Osteoblast (primary cell): ENCODE measurements around the gene CSMD2. TPM values are rescaled to one million over a fixed set of nuclear protein-coding genes. Genes with fewer than 3 reads are reported as not detected.

ENCODE experiments used
- DNase-seq: peaks from one replicate; pipeline ENCODE4 v3.0.0; 2011; ENCODE audit warnings: low spot score, mixed read lengths; ENCODE audit not compliant: insufficient read length; ENCODE audit errors: missing footprints
- H2AFZ ChIP-seq: 2 replicates; pipeline ENCODE4 v1.6.0; 2011; ENCODE audit warnings: mild to moderate bottlenecking, low read length
- H3K27ac ChIP-seq: 2 replicates; pipeline ENCODE4 v1.5.1; 2011; ENCODE audit warnings: mild to moderate bottlenecking, low read depth, low read length, moderate library complexity
- H3K27me3 ChIP-seq: 2 replicates; pipeline ENCODE4 v1.6.0; 2012; ENCODE audit warnings: mild to moderate bottlenecking, control low read depth, inconsistent platforms, low read length, moderate library complexity; ENCODE audit not compliant: insufficient read depth
- H3K36me3 ChIP-seq: 2 replicates; pipeline ENCODE4 v1.5.1; 2011; ENCODE audit warnings: mild to moderate bottlenecking, low read length, control low read depth, moderate library complexity; ENCODE audit not compliant: insufficient read depth
- H3K4me1 ChIP-seq: 2 replicates; pipeline ENCODE4 v1.5.1; 2011; ENCODE audit warnings: mild to moderate bottlenecking, low read length, control low read depth, moderate library complexity; ENCODE audit not compliant: insufficient read depth
- H3K4me2 ChIP-seq: 2 replicates; pipeline ENCODE4 v1.6.0; 2011; ENCODE audit warnings: mild to moderate bottlenecking, low read length; ENCODE audit not compliant: insufficient read depth
- H3K4me3 ChIP-seq: fragments of 200-600 bp; sonication (generic); 3 replicates; pipeline ENCODE4 v1.5.1; 2012; ENCODE audit warnings: mild to moderate bottlenecking, low read length, inconsistent platforms; ENCODE audit not compliant: insufficient read depth
- H3K79me2 ChIP-seq: 2 replicates; pipeline ENCODE4 v1.6.0; 2012; ENCODE audit warnings: mild to moderate bottlenecking, low read length, control low read depth, inconsistent platforms; ENCODE audit not compliant: insufficient read depth
- H3K9me3 ChIP-seq: 2 replicates; pipeline ENCODE4 v1.5.1; 2011; ENCODE audit warnings: low read depth, low read length, control low read depth
- H4K20me1 ChIP-seq: 2 replicates; pipeline ENCODE4 v1.6.0; 2012; ENCODE audit warnings: mild to moderate bottlenecking, low read length, control low read depth; ENCODE audit not compliant: insufficient read depth
- total RNA-seq: library from RNA; depleted of rRNA; stranded (reverse); fragments of >200 nt; gene quantifications from 2 replicates; pipeline ENCODE4 v1.2.3, GENCODE V29; 2012
- TF ChIP-seq, protein P1 (sequence below): IDR thresholded peaks from 2 replicates; pipeline ENCODE4 v1.5.1; 2011; ENCODE audit warnings: mild to moderate bottlenecking, low read depth, low read length, moderate library complexity; ENCODE audit errors: extremely low read depth

CSMD2 gene
- total RNA-seq, 1 donor, result 0.36 TPM

GRCh38 chr1:33853431-33853830 lies 311.6 kb downstream of the CSMD2 start:
- H3K79me2 ChIP-seq, result no peaks in the 10 kb centered on the region
- DNase-seq, result no peak
- no peak overlapping the region for H3K4me2 ChIP-seq
- TF ChIP-seq, protein P1, sequence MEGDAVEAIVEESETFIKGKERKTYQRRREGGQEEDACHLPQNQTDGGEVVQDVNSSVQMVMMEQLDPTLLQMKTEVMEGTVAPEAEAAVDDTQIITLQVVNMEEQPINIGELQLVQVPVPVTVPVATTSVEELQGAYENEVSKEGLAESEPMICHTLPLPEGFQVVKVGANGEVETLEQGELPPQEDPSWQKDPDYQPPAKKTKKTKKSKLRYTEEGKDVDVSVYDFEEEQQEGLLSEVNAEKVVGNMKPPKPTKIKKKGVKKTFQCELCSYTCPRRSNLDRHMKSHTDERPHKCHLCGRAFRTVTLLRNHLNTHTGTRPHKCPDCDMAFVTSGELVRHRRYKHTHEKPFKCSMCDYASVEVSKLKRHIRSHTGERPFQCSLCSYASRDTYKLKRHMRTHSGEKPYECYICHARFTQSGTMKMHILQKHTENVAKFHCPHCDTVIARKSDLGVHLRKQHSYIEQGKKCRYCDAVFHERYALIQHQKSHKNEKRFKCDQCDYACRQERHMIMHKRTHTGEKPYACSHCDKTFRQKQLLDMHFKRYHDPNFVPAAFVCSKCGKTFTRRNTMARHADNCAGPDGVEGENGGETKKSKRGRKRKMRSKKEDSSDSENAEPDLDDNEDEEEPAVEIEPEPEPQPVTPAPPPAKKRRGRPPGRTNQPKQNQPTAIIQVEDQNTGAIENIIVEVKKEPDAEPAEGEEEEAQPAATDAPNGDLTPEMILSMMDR, result no peak
- H4K20me1 ChIP-seq, result no peaks in the 10 kb centered on the region
- H3K9me3 ChIP-seq, result no peaks in the 10 kb centered on the region
- no peak overlapping the region for H3K27ac ChIP-seq
- H3K4me1 ChIP-seq, result no peaks in the 10 kb centered on the region
- no peaks in the 10 kb centered on the region for H3K27me3 ChIP-seq
- H3K36me3 ChIP-seq, result no peaks in the 10 kb centered on the region
- no peak overlapping the region for H3K4me3 ChIP-seq
- H2AFZ ChIP-seq, result no peak overlapping the region

GRCh38 chr1:33852711-33853110 lies 312.3 kb downstream of the CSMD2 start:
- H3K27me3 ChIP-seq, result no peaks in the 10 kb centered on the region
- H2AFZ ChIP-seq, result no peak overlapping the region
- DNase-seq, result no peak
- H3K36me3 ChIP-seq, result no peaks in the 10 kb centered on the region
- H3K27ac ChIP-seq, result no peak overlapping the region
- no peaks in the 10 kb centered on the region for H3K4me1 ChIP-seq
- TF ChIP-seq, protein P1, result no peak
- no peaks in the 10 kb centered on the region for H3K79me2 ChIP-seq
- no peaks in the 10 kb centered on the region for H3K9me3 ChIP-seq
- H4K20me1 ChIP-seq, result no peaks in the 10 kb centered on the region
- H3K4me2 ChIP-seq, result no peak overlapping the region
- no peak overlapping the region for H3K4me3 ChIP-seq

DNA sequence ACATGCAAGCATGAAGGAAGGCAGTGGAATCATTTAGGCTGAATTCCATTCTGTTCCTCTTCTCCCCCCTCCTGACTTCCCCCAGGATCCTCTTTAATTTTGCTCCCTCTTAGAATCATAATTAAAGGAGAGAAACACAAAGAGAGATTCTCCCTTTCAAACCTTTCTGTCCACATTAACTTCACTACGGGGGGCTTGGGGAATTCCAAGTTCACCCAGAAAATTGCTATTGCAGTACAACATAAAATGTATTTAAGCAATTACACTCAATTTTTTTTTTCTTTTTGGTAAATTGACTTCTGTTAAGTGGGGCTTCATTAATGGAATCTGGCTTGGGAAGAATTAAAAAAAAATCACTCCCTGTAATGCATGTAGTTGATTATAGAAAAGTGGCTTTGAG lies 314.5 kb downstream of the CSMD2 start:
- Histone ChIP-seq H4K20me1 (no peaks in the 10 kb centered on the region), H3K36me3 (no peaks in the 10 kb centered on the region), H3K27ac (no peak overlapping the region), H3K4me2 (no peak overlapping the region), H3K4me3 (no peak overlapping the region), H3K4me1 (no peaks in the 10 kb centered on the region), H3K9me3 (no peaks in the 10 kb centered on the region), H3K27me3 (no peaks in the 10 kb centered on the region), H3K79me2 (no peaks in the 10 kb centered on the region), H2AFZ (no peak overlapping the region)
- no peak for DNase-seq
- TF ChIP-seq, protein P1, result no peak

DNA sequence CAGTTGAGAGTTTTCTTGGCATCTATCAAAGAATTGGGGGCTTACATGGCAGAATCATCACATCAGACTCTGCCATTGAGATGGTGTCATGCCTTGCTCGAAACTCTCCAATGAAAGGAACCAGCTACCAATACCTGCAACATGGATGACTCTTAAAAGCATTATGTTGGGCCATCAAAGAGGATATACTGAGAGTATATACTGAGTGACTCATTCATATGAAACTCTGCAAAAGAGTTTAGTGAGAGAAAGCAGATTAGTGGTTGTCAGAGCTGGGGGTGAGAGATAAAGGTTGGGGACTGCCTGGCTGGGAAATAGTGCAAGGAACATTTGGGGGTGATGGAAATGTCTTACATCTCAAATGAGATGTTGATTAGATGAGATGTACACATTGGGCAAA lies 315.8 kb downstream of the CSMD2 start:
- Histone ChIP-seq H4K20me1 (no peaks in the 10 kb centered on the region), H3K27me3 (no peaks in the 10 kb centered on the region), H3K36me3 (no peaks in the 10 kb centered on the region), H3K9me3 (no peaks in the 10 kb centered on the region), H2AFZ (no peak overlapping the region), H3K27ac (no peak overlapping the region), H3K4me1 (no peaks in the 10 kb centered on the region), H3K4me2 (no peak overlapping the region), H3K79me2 (no peaks in the 10 kb centered on the region), H3K4me3 (no peak overlapping the region)
- TF ChIP-seq, protein P1, result no peak
- DNase-seq, result no peak
